BJ (cell line): ENCODE measurements around the gene GBA2. TPM values are rescaled to one million over a fixed set of nuclear protein-coding genes. Genes with fewer than 3 reads are reported as not detected.

Experiments used
- CTCF ChIA-PET: fragments of 350-600 bp; formaldehyde crosslinking; extraction: SDS; loops from one replicate; lab custom pipeline; 2021; ENCODE audit warnings: antibody characterized with exemption, inconsistent platforms; lab: Yijun Ruan, JAX
- POLR2A ChIA-PET: fragments of 300-600 bp; sonication (Branson Sonifier 250); formaldehyde crosslinking; extraction: SDS; loops from one replicate; lab custom pipeline; 2021; ENCODE audit warnings: antibody characterized with exemption; lab: Charles Lee
- DNase-seq: peaks from one replicate; pipeline ENCODE4 v3.0.0-alpha.2; 2011; ENCODE audit warnings: low read depth
- H3K27me3 ChIP-seq: 2 replicates; pipeline ENCODE4 v1.6.0; 2011; ENCODE audit warnings: low read length; ENCODE audit not compliant: control insufficient read depth, insufficient read depth
- H3K36me3 ChIP-seq: 2 replicates; pipeline ENCODE4 v1.5.1; 2011; ENCODE audit warnings: low read length; ENCODE audit not compliant: control insufficient read depth, insufficient read depth
- H3K4me3 ChIP-seq: 2 replicates; pipeline ENCODE4 v1.5.1; 2011; ENCODE audit warnings: low read depth, mild to moderate bottlenecking, control low read depth, low read length
- polyA plus RNA-seq: library from polyadenylated mRNA; depleted of rRNA; stranded (reverse); fragments of >200 nt; gene quantifications from 2 replicates; pipeline ENCODE4 v1.2.3, GENCODE V29; 2011
- TF ChIP-seq, protein P1 (sequence below): IDR thresholded peaks from 2 replicates; pipeline ENCODE4 v1.5.1; 2011; ENCODE audit warnings: low read depth, mild to moderate bottlenecking, control low read depth, inconsistent platforms, low read length, moderate library complexity; ENCODE audit not compliant: insufficient read depth

The GBA2 gene
- polyA plus RNA-seq, 1 experiment = 44.1 TPM

DNA sequence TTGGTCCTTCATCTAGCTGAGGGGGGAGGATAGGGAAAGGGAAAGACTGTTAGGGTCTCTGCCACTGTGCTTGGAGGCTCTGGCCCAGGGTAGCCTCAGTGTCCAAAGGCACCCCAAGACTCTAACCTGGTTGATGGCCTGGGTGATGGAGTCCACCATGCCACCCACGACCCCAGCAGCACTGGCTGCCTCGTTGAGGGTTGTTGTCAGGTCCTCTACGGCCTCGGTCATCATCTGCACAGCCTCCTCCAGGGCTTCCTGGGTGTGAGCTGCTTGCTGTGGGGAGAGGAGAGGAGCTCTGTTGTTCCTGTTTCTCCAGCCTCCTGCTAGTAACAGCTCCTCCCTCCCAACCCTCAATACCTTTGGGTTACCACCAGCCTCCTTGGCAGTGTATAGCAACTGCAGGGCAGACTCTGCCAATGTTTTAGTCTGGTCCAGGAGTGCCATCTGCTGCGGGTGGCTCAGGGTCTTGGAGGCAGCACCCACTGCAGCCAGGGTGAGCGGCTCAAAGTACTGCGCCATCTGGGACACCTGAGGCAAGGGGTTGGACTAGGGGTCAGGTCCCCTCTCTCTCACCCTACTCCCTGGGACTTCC lies 43.1 kb downstream of the GBA2 start:
- CTCF ChIA-PET = interaction anchor here (0.9 to 16.4 kb wide), 3 partner anchors 9 to 84 kb away, joined by 3 to 177 read pairs (median 3); no protein-coding TSS in a partner anchor
- DNase-seq = no peak

DNA sequence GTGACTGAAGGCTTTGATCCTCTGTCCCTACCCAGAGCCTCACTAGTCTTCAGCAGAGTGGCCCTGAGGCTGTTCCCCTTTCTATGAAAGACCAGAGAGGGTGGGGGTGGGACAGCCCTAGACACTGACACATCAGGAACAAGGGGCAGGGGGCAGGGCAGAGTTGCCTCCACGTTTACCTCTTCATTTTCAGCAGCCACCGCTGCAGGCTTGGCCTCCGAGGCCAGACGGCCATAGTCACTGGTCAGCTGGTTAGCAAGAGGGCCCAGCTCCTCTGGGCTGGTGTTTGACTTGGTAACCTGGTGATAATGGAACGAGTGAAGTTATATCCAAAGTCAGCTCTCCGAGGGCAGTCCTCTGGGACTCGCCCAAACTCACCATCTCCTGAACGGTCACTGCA lies 43.7 kb downstream of the GBA2 start:
- TF ChIP-seq, protein P1, sequence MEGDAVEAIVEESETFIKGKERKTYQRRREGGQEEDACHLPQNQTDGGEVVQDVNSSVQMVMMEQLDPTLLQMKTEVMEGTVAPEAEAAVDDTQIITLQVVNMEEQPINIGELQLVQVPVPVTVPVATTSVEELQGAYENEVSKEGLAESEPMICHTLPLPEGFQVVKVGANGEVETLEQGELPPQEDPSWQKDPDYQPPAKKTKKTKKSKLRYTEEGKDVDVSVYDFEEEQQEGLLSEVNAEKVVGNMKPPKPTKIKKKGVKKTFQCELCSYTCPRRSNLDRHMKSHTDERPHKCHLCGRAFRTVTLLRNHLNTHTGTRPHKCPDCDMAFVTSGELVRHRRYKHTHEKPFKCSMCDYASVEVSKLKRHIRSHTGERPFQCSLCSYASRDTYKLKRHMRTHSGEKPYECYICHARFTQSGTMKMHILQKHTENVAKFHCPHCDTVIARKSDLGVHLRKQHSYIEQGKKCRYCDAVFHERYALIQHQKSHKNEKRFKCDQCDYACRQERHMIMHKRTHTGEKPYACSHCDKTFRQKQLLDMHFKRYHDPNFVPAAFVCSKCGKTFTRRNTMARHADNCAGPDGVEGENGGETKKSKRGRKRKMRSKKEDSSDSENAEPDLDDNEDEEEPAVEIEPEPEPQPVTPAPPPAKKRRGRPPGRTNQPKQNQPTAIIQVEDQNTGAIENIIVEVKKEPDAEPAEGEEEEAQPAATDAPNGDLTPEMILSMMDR = no peak
- POLR2A ChIA-PET = no interaction called here
- H3K27me3 ChIP-seq = no peaks in the 10 kb centered on the region
- no peak overlapping the region for H3K4me3 ChIP-seq
- H3K36me3 ChIP-seq = peaks cover 65% of the 10 kb centered on the region
- no peak for DNase-seq
- CTCF ChIA-PET = interaction anchor here (0.7 to 16.4 kb wide), 4 partner anchors 8 to 85 kb away, joined by 3 to 177 read pairs (median 3); no protein-coding TSS in a partner anchor

More for the DNA sequence above, 43.1 kb downstream of the GBA2 start:
- Histone ChIP-seq H3K27me3 (no peaks in the 10 kb centered on the region), H3K4me3 (no peak overlapping the region), H3K36me3 (peaks cover 68% of the 10 kb centered on the region)
- TF ChIP-seq, protein P1 = no peak
- POLR2A ChIA-PET = no interaction called here

DNA sequence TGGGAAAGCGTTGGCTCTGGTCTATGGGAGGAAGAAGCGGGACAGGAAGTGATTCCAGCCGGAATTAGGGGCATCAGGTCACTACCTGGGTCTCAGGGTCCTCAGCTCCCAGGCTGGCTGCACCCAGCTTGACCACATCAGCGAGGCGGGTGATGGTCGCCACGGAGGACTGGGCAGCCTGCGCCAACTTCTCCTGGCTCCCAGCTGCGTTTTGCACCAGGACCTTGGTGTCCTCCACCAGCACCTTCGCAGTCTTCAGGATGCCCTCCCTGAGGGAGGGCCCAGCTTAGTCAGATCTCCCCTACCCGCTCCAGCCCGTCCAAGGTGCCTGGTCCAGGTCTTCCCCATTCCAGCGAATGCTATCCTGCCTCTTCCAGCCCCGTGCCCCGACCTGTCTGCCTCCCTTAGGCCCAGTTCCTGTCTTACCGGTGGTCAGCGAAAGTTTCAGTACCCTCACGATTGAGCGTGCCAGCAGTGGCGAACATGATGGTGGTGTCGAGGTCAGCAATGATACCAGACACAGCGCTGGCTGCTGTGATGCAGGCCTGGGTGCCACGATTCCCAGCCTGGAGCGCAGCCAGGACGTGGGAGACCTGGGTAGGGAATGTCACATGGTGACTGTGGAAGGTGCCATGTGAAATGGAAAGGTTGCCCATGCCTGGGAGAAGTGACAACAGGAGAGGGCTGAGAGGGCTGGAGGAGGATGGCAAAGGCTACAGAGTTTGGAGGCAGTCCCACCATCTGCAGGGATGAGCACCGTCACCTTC lies 44.9 kb downstream of the GBA2 start:
- CTCF ChIA-PET = interaction anchor here (1.6 to 16.4 kb wide), 2 partner anchors 7 to 22 kb away, joined by 3 to 177 read pairs; no protein-coding TSS in a partner anchor
- H3K36me3 ChIP-seq = peaks cover 77% of the 10 kb centered on the region
- no peaks in the 10 kb centered on the region for H3K27me3 ChIP-seq
- POLR2A ChIA-PET = no interaction called here
- TF ChIP-seq, protein P1 = no peak
- H3K4me3 ChIP-seq = no peak overlapping the region
- no peak for DNase-seq

DNA sequence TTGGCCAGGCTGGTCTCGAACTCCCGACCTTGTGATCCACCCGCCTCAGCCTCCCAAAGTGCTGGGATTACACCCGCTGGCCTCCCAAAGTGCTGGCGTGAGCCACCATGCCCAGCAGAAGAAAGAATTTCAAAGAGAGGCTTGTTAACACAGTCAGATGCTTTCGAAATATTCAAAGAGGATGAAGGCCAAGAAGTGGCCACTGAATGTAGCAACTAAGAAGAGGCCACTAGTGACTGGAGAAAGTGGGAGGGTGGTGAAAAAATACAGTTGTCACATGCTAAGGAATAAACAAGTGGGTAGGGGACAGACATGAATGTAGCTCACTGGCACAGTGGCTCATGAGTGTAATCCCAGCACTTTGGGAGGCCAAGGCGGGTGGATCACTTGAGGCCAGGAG lies 46.3 kb downstream of the GBA2 start:
- Histone ChIP-seq H3K36me3 (peaks cover 82% of the 10 kb centered on the region), H3K4me3 (no peak overlapping the region), H3K27me3 (no peaks in the 10 kb centered on the region)
- POLR2A ChIA-PET = no interaction called here
- CTCF ChIA-PET = interaction anchor here (1.6 kb wide), 1 partner anchor 24 kb away, joined by 3 read pairs; no protein-coding TSS in a partner anchor
- TF ChIP-seq, protein P1 = no peak
- no peak for DNase-seq

DNA sequence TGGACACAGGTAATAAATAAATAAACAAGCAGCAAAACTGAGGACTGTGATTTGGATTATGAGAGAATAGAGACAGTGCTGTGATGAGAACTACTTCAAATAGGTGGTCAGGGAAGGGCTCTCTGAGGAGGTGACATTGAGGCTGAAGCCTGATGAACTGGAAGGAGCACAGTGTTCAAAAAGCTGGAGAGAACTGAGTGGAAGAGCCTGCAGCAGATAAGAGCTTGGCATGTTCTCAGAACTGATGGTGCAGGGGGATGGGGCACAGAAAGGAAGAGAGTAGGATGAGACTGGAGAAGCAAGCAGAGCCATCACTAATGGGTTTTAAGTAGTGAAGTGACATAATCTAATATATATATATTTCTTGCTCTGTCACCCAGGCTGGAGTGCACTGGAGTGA lies 48.1 kb downstream of the GBA2 start:
- Histone ChIP-seq H3K4me3 (no peak overlapping the region), H3K27me3 (no peaks in the 10 kb centered on the region), H3K36me3 (peaks cover 72% of the 10 kb centered on the region)
- CTCF ChIA-PET = interaction anchor here (0.8 to 8.9 kb wide), 4 partner anchors 11 to 39 kb away, joined by 3 to 177 read pairs (median 61); partner anchors contain the start of gene TPM2
- TF ChIP-seq, protein P1 = no peak
- POLR2A ChIA-PET = interaction anchor here (1.0 kb wide), 1 partner anchor 10 kb away, joined by 24 read pairs; no protein-coding TSS in a partner anchor
- no peak for DNase-seq
